Esophagus squamous epithelium (tissue), 4 donors: ENCODE measurements around the gene DROSHA.

Experiments
- POLR2A ChIP-seq, 4 donors: fragments of 450-650 bp; IDR thresholded peaks; one replicate each; pipeline ENCODE4 v1.6.1; 2017; ENCODE audit warnings: antibody characterized with exemption in 4 of 4, mild to moderate bottlenecking in 4 of 4, moderate library complexity in 3 of 4
- TF ChIP-seq, protein P1 (sequence below), 6 experiments: fragments of 450-650 bp in 4 of 6; fragments of 200-600 bp in 2 of 6; sonication (generic) in 2 of 6; IDR thresholded peaks; one replicate each; pipeline ENCODE4 v1.5.1; 2016 to 2019; ENCODE audit warnings: antibody characterized with exemption in 6 of 6, mild to moderate bottlenecking in 4 of 6, moderate library complexity in 4 of 6

- no peak for TF ChIP-seq POLR2A (IDR thresholded peaks at IDR 0.05)
- TF ChIP-seq, protein P1, sequence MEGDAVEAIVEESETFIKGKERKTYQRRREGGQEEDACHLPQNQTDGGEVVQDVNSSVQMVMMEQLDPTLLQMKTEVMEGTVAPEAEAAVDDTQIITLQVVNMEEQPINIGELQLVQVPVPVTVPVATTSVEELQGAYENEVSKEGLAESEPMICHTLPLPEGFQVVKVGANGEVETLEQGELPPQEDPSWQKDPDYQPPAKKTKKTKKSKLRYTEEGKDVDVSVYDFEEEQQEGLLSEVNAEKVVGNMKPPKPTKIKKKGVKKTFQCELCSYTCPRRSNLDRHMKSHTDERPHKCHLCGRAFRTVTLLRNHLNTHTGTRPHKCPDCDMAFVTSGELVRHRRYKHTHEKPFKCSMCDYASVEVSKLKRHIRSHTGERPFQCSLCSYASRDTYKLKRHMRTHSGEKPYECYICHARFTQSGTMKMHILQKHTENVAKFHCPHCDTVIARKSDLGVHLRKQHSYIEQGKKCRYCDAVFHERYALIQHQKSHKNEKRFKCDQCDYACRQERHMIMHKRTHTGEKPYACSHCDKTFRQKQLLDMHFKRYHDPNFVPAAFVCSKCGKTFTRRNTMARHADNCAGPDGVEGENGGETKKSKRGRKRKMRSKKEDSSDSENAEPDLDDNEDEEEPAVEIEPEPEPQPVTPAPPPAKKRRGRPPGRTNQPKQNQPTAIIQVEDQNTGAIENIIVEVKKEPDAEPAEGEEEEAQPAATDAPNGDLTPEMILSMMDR (IDR thresholded peaks at IDR 0.05) = no peak
These were observed 104.1 kb downstream of the DROSHA start for GRCh38 chr5:31427724-31428309.
